ENCODE results near the gene CCDC97. TPM values are rescaled to one million over a fixed set of nuclear protein-coding genes. Genes with fewer than 3 reads are reported as not detected.
"Not testable (repeated sequence)": the region's sequence is repeated elsewhere in the genome, so short reads cannot be mapped to it uniquely, and the experiment has no call there.

The CCDC97 gene
- total RNA-seq, 2 experiments from 2014 or later, result 42.9 to 43.5 TPM

- no peak overlapping the region for H3K4me3 Mint-ChIP-seq
- no peak for ATAC-seq
Observed at GRCh38 chr19:41339936-41340335, 30.0 kb downstream of the CCDC97 start.

DNA sequence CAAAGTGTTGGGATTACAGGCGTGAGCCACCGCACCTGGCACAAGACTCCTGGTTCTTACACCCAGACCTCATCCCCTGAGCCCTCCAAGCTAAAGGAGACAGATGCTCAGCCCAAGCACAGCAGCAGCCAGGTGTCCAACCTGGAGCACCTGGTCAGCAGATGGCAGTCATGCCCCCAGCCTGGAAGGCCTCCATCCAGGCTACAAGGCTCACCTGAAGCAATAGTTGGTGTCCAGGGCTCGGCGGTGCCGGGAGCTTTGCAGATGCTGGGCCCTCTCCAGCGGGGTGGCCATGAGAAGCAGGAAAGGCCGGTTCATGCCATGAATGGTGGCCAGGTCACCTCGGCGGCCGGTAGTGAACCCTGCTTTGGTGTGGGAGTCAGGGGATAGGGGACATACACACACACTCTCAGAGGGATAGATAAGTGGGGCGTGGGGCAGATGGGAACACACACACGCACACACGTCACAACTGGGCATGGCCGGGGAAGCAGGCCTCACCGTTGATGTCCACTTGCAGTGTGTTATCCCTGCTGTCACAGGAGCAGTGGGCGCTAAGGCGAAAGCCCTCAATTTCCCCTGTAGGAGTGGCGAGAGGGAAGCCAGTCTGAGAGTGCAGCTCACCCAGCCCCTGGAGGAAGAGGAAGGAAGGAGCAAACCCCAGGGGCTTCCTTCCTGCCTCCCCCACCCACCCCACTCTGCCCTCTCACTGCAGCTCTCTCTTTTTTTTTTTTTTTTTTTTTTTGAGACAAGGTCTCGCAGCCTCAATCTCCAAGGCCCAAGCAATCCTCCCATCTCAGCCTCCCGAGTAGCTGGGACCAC lies 31.9 kb downstream of the CCDC97 start:
- Mint-ChIP-seq H3K4me3 (peak overlapping the region; percentile 30), H3K4me1 (peaks cover 48% of the 10 kb centered on the region), H3K27me3 (no peaks in the 10 kb centered on the region), H3K27ac (peak overlapping the region; percentile 63), H3K9me3 (ENCODE audit: low read depth) (no peaks in the 10 kb centered on the region), H3K36me3 (peaks cover 63% of the 10 kb centered on the region)
- ATAC-seq (peak; percentile 49), DNase-seq (no peak)
- CTCF ChIA-PET, result interaction anchor here (1.0 to 3.0 kb wide), 3 partner anchors 11 to 137 kb away, joined by 3 to 10 read pairs (median 3); partner anchors contain the start of gene TGFB1

More at GRCh38 chr19:41339936-41340335, 30.0 kb downstream of the CCDC97 start:
- H3K27me3 Mint-ChIP-seq, result no peaks in the 10 kb centered on the region
- no peak overlapping the region for H3K27ac Mint-ChIP-seq
- DNase-seq, result no peak
- H3K36me3 Mint-ChIP-seq, result peaks cover 54% of the 10 kb centered on the region
- no peaks in the 10 kb centered on the region for H3K9me3 Mint-ChIP-seq (ENCODE audit: low read depth)
- peaks cover 52% of the 10 kb centered on the region for H3K4me1 Mint-ChIP-seq
- CTCF ChIA-PET, result no interaction called here

- Mint-ChIP-seq H3K27me3 (no peaks in the 10 kb centered on the region), H3K27ac (no peak overlapping the region), H3K36me3 (peaks cover 68% of the 10 kb centered on the region), H3K9me3 (ENCODE audit: low read depth) (no peaks in the 10 kb centered on the region), H3K4me1 (peaks cover 55% of the 10 kb centered on the region), H3K4me3 (no peak overlapping the region)
- DNase-seq (no peak), ATAC-seq (no peak)
- CTCF ChIA-PET, result interaction anchor here (1.1 kb wide), 1 partner anchor 9 kb away, joined by 5 read pairs; no protein-coding TSS in a partner anchor
Observed at GRCh38 chr19:41344162-41344561, 34.2 kb downstream of the CCDC97 start.

DNA sequence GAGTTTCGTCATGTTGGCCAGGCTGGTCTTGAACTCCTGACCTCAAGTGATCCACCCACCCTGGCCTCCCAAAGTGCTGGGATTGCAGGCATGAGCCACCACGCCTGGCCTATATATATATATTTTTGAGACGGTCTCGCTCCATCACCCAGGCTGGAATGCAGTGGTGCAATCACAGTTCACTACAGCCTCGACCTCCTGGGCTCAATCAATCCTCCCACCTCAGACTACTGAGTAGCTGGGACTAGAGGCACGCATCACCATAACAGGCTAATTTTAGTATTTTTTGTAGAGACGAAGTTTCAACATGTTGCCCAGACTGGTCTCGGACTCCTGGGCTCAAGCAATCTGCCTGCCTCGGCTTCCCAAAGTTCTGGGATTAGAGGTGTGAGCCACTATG lies 36.9 kb downstream of the CCDC97 start:
- Mint-ChIP-seq H3K36me3 (peaks cover 63% of the 10 kb centered on the region), H3K4me1 (peaks cover 56% of the 10 kb centered on the region)
- ATAC-seq; H3K9me3 Mint-ChIP-seq (ENCODE audit: low read depth); H3K4me3 Mint-ChIP-seq; H3K27ac Mint-ChIP-seq; DNase-seq; H3K27me3 Mint-ChIP-seq: not testable (repeated sequence)
- CTCF ChIA-PET, result interaction anchor here (0.5 to 1.5 kb wide), 3 partner anchors 10 to 911 kb away, joined by 3 read pairs; partner anchors contain the start of gene CCDC97

- H3K27ac Mint-ChIP-seq, result peak overlapping the region; percentile 93
- peaks cover 47% of the 10 kb centered on the region for H3K4me1 Mint-ChIP-seq
- H3K9me3 Mint-ChIP-seq (ENCODE audit: low read depth), result no peaks in the 10 kb centered on the region
- H3K36me3 Mint-ChIP-seq, result peaks cover 40% of the 10 kb centered on the region
- H3K27me3 Mint-ChIP-seq, result no peaks in the 10 kb centered on the region
- H3K4me3 Mint-ChIP-seq, result peak overlapping the region; percentile 99
- no peak for DNase-seq
- CTCF ChIA-PET, result interaction anchor here (0.7 to 3.2 kb wide), 12 partner anchors 9 to 228 kb away, joined by 3 to 51 read pairs (median 6); partner anchors contain the start of gene B9D2
- no peak for ATAC-seq
Observed at GRCh38 chr19:41350735-41351338, 40.9 kb downstream of the CCDC97 start.

DNA sequence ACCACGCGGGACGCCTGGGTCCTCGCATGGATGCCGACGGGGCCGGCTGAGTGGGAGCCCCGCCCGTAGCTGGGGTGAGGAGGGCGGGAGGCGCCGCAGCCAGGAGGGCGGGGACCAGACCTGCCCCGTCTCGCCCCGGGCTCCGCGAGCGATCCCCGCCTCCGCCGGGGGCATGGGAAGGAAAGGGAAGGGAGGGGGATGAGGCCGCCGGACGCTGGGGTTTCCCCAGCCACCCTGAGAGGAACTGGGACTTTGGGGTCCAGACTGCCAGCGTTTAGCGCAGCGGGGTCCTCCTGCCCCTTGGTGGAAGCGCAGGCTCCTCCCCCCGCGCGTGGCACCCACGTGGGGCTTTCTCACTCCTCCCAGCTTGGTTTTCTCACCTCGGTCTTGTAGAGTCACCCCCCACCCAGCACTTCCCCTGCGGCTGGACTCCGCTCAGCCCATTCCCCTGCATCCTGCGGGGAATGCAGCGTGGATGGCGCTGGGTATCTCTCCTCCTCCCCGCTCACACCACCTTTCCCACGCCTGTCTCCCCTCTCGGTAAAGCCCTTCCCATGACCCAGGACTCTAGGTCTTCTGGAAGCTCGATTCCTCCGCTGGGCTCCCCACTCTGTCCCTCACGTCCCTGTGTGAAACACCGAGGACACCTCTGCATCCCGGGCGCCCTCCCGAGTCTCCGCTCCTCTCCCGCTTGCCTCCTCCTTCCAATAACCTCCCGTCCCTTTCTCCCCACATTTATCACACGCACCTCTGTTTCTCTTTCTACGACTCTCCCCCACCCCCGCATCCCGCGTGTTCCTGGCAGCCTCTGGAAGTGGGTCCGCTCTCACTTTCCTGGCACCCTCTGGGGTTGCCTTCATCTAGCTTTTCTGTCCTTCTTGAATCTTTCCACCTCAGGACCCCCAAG lies 41.6 kb downstream of the CCDC97 start:
- Mint-ChIP-seq H3K36me3 (peaks cover 34% of the 10 kb centered on the region), H3K4me3 (peak overlapping the region; percentile 99), H3K27me3 (no peaks in the 10 kb centered on the region), H3K4me1 (peaks cover 48% of the 10 kb centered on the region), H3K27ac (peak overlapping the region; percentile 93), H3K9me3 (ENCODE audit: low read depth) (no peaks in the 10 kb centered on the region)
- CTCF ChIA-PET, result interaction anchor here (0.6 to 3.2 kb wide), 19 partner anchors 7 to 534 kb away, joined by 3 to 51 read pairs (median 5); partner anchors contain the start of genes B3GNT8 and B9D2
- ATAC-seq (peak; percentile 65), DNase-seq (peak; percentile 91)

- Mint-ChIP-seq H3K36me3 (peaks cover 33% of the 10 kb centered on the region), H3K4me3 (peak overlapping the region; percentile 99), H3K27ac (peak overlapping the region; percentile 93), H3K4me1 (peaks cover 53% of the 10 kb centered on the region), H3K27me3 (no peaks in the 10 kb centered on the region), H3K9me3 (ENCODE audit: low read depth) (no peaks in the 10 kb centered on the region)
- CTCF ChIA-PET, result interaction anchor here (0.7 to 3.2 kb wide), 17 partner anchors 8 to 148 kb away, joined by 3 to 51 read pairs (median 5); partner anchors contain the start of genes B3GNT8 and B9D2
- ATAC-seq, result no peak
- DNase-seq, result no peak
Observed at GRCh38 chr19:41352279-41352608, 42.3 kb downstream of the CCDC97 start.

GRCh38 chr19:41352609-41353465 lies 42.9 kb downstream of the CCDC97 start:
- H3K4me1 Mint-ChIP-seq, result peaks cover 56% of the 10 kb centered on the region
- peak overlapping the region; percentile 99 for H3K4me3 Mint-ChIP-seq
- H3K27ac Mint-ChIP-seq, result peak overlapping the region; percentile 93
- no peaks in the 10 kb centered on the region for H3K9me3 Mint-ChIP-seq (ENCODE audit: low read depth)
- CTCF ChIA-PET, result interaction anchor here (0.7 to 3.2 kb wide), 18 partner anchors 9 to 149 kb away, joined by 3 to 51 read pairs (median 5); partner anchors contain the start of genes B3GNT8 and B9D2
- no peaks in the 10 kb centered on the region for H3K27me3 Mint-ChIP-seq
- ATAC-seq, result peak; percentile 18
- H3K36me3 Mint-ChIP-seq, result peaks cover 30% of the 10 kb centered on the region
- peak; percentile 86 for DNase-seq

DNA sequence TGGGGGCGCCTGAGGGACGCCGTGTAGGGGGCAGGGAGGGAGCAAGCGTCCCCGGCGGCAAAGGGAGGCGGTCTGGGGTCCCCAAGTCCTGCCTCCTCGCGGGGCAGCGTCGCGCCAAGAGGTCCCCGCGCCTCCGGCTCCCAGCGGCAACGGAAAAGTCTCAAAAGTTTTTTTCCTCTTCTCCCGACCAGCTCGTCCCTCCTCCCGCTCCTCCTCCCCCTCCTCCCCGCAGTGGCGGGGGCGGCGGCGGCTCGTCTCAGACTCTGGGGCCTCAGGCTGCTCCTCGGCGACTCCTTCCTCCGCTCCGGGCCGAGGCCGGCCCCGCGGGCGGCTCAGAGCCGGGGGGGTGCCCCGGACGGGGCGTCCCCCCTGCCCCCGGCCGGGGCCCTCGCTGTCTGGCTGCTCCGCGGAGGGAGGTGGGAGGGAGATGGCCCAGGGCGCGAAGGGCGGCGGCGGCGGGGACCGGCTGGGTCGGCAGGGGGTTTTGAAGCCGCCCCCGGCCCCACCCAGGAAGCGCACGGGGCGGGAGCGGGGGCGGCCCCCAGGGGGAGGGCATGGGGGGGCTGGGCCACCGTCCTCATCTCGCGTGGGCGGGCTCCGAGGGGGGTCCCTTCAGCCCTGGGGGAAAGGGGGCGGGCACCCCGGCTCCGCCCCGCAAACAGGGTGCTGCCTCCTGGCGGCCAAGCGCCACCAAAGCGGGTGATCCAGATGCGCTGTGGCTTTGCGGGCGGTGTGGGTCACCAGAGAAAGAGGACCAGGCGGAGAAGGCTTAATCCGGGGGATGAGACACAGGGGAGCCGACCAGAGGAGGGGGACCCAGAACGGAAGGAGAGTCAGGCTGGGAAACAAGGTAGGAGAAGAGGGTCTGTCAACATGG lies 43.7 kb downstream of the CCDC97 start, which contains the start of gene TGFB1:
Gene TGFB1, minus strand, starts transcription at position 457 of the 877 bp plus-strand sequence. CDS start 878 bp downstream, outside the sequence.
- CTCF ChIA-PET, result interaction anchor here (1.0 to 3.2 kb wide), 12 partner anchors 9 to 103 kb away, joined by 3 to 51 read pairs (median 9); partner anchors contain the start of genes B9D2 and HNRNPUL1
- Mint-ChIP-seq H3K4me1 (peaks cover 59% of the 10 kb centered on the region), H3K4me3 (peak within 1 kb of the TSS; percentile 99), H3K27me3 (no peaks in the 10 kb centered on the region), H3K36me3 (peaks cover 24% of the 10 kb centered on the region), H3K9me3 (ENCODE audit: low read depth) (no peaks in the 10 kb centered on the region), H3K27ac (peak within 1 kb of the TSS; percentile 93)
- ATAC-seq, result peak; percentile 58
- DNase-seq, result peak; percentile 95

GRCh38 chr19:41354343-41354953 lies 44.5 kb downstream of the CCDC97 start:
- H3K4me1 Mint-ChIP-seq, result peaks cover 51% of the 10 kb centered on the region
- H3K9me3 Mint-ChIP-seq (ENCODE audit: low read depth), result no peaks in the 10 kb centered on the region
- no peaks in the 10 kb centered on the region for H3K27me3 Mint-ChIP-seq
- ATAC-seq (no peak), DNase-seq (peak; percentile 43)
- peak overlapping the region; percentile 59 for H3K4me3 Mint-ChIP-seq
- CTCF ChIA-PET, result interaction anchor here (0.9 to 4.3 kb wide), 9 partner anchors 9 to 151 kb away, joined by 3 to 17 read pairs (median 6); partner anchors contain the start of genes B9D2 and HNRNPUL1
- H3K36me3 Mint-ChIP-seq, result peaks cover 17% of the 10 kb centered on the region
- peak overlapping the region; percentile 88 for H3K27ac Mint-ChIP-seq

GRCh38 chr19:41355035-41355434 lies 45.1 kb downstream of the CCDC97 start:
- no peak for DNase-seq
- H3K4me3 Mint-ChIP-seq, result peak overlapping the region; percentile 9
- ATAC-seq, result no peak
- H3K4me1 Mint-ChIP-seq, result peaks cover 45% of the 10 kb centered on the region
- peak overlapping the region; percentile 76 for H3K27ac Mint-ChIP-seq
- no peaks in the 10 kb centered on the region for H3K27me3 Mint-ChIP-seq
- CTCF ChIA-PET, result interaction anchor here (0.9 to 4.3 kb wide), 11 partner anchors 9 to 151 kb away, joined by 3 to 17 read pairs (median 6); partner anchors contain the start of genes B9D2 and HNRNPUL1
- H3K9me3 Mint-ChIP-seq (ENCODE audit: low read depth), result no peaks in the 10 kb centered on the region
- H3K36me3 Mint-ChIP-seq, result peaks cover 12% of the 10 kb centered on the region

All from activated CD8-positive, alpha-beta memory T cell treated with anti-CD3 and anti-CD28 coated beads, Interleukin-2, amount 10 ng/mL, durations not matched to agents 7 days and 5 days (primary cell).